ENCODE results near the gene QRFP.

Gene QRFP

GRCh38 chr9:130888146-130888885 is 8.3 kb downstream of the QRFP start:
- DNase-seq: no peak

GRCh38 chr9:130887494-130888144 is 9.0 kb downstream of the QRFP start:
- DNase-seq: no peak

- DNase-seq: no peak
Measured at GRCh38 chr9:130886981-130887380, 9.6 kb downstream of the QRFP start.

GRCh38 chr9:130885484-130886375 is 10.9 kb downstream of the QRFP start:
- no peak for DNase-seq

- DNase-seq: no peak
Measured at GRCh38 chr9:130884542-130885483, 11.8 kb downstream of the QRFP start.

- no peak for DNase-seq
Measured at GRCh38 chr9:130884111-130884531, 12.5 kb downstream of the QRFP start.

GRCh38 chr9:130883479-130883878 is 13.1 kb downstream of the QRFP start:
- no peak for DNase-seq

- DNase-seq: no peak
Measured at GRCh38 chr9:130882696-130883225, 13.9 kb downstream of the QRFP start.

DNA sequence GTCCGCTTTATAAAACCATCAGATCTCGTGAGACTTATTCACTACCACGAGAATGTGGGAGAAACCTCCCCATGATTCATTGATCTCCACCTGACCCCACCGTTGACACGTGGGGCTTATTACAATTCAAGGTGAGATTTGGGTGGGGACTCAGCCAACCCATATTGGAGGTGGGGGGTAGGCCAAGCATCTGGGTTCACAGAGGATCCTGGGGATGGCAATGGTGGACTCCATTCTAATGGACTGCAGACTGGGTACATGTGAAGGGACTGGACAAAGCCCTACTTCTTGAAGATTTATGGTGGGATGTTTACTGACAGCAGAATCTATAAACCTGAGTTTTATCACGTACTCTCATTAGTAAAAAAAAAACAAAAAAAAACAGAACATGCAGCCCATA is 15.1 kb downstream of the QRFP start:
- DNase-seq: no peak

GRCh38 chr9:130880599-130881220 is 15.9 kb downstream of the QRFP start:
- no peak for DNase-seq

- no peak for DNase-seq
Measured at GRCh38 chr9:130879863-130880411, 16.7 kb downstream of the QRFP start.

DNA sequence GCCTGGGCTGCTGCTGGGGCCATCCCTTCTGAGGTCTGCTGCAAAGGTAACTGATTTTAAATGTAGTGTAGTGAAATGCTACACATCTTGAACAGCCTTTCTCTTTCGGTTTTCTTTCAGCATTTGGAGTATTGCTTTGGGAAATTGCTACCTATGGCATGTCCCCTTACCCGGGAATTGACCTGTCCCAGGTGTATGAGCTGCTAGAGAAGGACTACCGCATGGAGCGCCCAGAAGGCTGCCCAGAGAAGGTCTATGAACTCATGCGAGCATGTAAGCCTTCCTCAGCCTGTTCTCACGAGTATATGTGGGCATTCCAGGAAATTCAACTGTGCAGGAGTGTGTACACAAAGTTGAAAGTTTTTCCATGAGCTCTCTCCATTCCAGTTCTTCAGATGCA is 18.3 kb downstream of the QRFP start:
- DNase-seq: no peak

DNA sequence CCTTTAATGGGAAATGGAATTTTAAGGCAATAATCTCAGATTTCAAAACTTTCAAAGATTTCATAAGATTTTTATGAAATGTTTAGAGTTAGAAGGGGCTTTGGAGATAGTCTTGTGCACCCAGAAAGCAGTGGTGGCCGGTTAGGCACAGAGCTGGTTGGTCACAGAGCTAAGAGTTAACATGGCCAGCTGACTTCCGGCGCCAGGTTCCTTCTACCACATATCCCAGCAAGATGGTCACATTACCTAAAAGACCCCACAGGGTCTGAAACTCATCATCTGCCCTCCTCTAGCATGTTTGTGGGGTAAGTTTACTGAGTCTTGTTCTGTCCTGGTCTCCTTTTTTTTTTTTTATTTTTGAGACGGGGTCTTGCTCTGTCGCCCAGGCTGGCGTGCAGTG is 19.3 kb downstream of the QRFP start:
- no peak for DNase-seq

GRCh38 chr9:130874783-130875182 is 21.8 kb downstream of the QRFP start:
- no peak for DNase-seq

- no peak for DNase-seq
Measured at GRCh38 chr9:130873966-130874365, 22.6 kb downstream of the QRFP start.

DNA sequence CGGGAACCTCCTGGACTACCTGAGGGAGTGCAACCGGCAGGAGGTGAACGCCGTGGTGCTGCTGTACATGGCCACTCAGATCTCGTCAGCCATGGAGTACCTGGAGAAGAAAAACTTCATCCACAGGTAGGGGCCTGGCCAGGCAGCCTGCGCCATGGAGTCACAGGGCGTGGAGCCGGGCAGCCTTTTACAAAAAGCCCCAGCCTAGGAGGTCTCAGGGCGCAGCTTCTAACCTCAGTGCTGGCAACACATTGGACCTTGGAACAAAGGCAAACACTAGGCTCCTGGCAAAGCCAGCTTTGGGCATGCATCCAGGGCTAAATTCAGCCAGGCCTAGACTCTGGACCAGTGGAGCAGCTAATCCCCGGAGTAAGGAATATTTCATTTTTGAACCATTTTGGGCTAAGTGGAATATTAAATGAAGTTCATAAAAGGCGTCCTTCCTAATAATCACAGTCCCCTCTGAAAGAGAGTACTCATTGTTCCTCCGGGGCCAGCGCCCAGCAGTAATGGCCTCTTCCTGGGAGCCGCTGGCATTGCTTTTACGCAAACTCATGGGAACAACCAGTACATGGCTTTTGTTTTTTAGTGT is 23.6 kb downstream of the QRFP start:
- no peak for DNase-seq

DNA sequence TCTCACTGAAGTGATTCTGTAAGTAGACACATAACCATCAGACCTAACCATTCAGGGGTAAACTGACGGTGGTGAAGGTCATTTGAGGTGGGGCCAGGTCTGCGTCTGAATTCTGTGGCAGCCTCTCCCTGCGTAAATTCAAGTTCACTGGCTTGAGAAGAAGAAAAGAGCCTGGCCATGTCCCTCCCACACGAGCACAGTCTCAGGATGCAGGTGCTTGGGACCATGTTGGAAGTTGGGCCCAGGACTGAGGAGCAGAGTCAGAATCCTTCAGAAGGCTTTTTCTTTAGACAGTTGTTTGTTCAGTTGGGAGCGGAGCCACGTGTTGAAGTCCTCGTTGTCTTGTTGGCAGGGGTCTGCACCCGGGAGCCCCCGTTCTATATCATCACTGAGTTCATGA is 24.1 kb downstream of the QRFP start:
- DNase-seq: no peak

GRCh38 chr9:130872093-130872492 is 24.5 kb downstream of the QRFP start:
- no peak for DNase-seq

GRCh38 chr9:130871395-130872062 is 25.1 kb downstream of the QRFP start:
- DNase-seq: no peak
